Esophagus muscularis mucosa (tissue), 4 donors: ENCODE data around the gene VPS35.

Experiments used
- CTCF ChIP-seq, 3 experiments: fragments of 200-600 bp in 2 of 3; fragments of 450-650 bp in 1 of 3; sonication (generic) in 2 of 3; IDR thresholded peaks; one replicate each; pipeline ENCODE4 v1.5.1; 2017 to 2019; ENCODE audit warnings: antibody characterized with exemption in 3 of 3, mild to moderate bottlenecking in 2 of 3, moderate library complexity in 1 of 3
- EP300 ChIP-seq: sonication (generic); formaldehyde crosslinking; IDR thresholded peaks from one replicate; pipeline ENCODE4 v1.6.1; 2017; ENCODE audit warnings: antibody characterized with exemption
- POLR2A ChIP-seq: fragments of 450-650 bp; IDR thresholded peaks from one replicate; pipeline ENCODE4 v1.6.1; 2017; ENCODE audit warnings: antibody characterized with exemption, moderate library complexity, mild to moderate bottlenecking, low read depth
- POLR2AphosphoS5 ChIP-seq, 2 donors: sonication (generic); formaldehyde crosslinking; IDR thresholded peaks; one replicate each; pipeline ENCODE4 v1.6.1; 2017; ENCODE audit warnings: antibody characterized with exemption in 2 of 2

GRCh38 chr16:46620266-46621005 lies 68.5 kb downstream of the VPS35 start:
- no peak for TF ChIP-seq CTCF (IDR thresholded peaks at IDR 0.05)
- TF ChIP-seq POLR2A: no peak
- TF ChIP-seq POLR2AphosphoS5 (IDR thresholded peaks at IDR 0.05): no peak
- TF ChIP-seq EP300: no peak
